Esophagus squamous epithelium (tissue), 4 donors: ENCODE results near the gene BNC2.

Source experiments
- POLR2A ChIP-seq, 4 donors: fragments of 450-650 bp; IDR thresholded peaks; one replicate each; pipeline ENCODE4 v1.6.1; 2017; ENCODE audit warnings: antibody characterized with exemption in 4 of 4, mild to moderate bottlenecking in 4 of 4, moderate library complexity in 3 of 4
- TF ChIP-seq, protein P1 (sequence below), 6 experiments: fragments of 450-650 bp in 4 of 6; fragments of 200-600 bp in 2 of 6; sonication (generic) in 2 of 6; IDR thresholded peaks; one replicate each; pipeline ENCODE4 v1.5.1; 2016 to 2019; ENCODE audit warnings: antibody characterized with exemption in 6 of 6, mild to moderate bottlenecking in 4 of 6, moderate library complexity in 4 of 6

DNA sequence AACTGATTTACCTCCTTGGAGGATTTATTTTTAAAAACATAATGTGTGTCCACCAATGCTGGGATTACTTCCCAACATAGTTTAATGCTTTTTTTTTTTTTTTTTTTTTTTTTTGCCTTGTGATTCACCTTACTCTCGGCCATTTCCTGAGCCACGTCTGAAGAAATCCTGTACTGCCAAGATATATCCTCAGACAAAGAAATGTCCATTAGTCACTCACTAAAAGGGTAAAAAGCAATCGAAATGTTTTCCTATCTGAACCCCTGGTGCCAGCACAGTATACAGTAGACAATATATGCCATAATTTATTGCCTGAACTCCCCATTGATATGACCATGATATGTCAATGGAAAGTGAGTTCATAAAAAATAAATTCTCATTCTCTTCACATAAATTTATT lies 344.1 kb downstream of the BNC2 start:
- TF ChIP-seq, protein P1, sequence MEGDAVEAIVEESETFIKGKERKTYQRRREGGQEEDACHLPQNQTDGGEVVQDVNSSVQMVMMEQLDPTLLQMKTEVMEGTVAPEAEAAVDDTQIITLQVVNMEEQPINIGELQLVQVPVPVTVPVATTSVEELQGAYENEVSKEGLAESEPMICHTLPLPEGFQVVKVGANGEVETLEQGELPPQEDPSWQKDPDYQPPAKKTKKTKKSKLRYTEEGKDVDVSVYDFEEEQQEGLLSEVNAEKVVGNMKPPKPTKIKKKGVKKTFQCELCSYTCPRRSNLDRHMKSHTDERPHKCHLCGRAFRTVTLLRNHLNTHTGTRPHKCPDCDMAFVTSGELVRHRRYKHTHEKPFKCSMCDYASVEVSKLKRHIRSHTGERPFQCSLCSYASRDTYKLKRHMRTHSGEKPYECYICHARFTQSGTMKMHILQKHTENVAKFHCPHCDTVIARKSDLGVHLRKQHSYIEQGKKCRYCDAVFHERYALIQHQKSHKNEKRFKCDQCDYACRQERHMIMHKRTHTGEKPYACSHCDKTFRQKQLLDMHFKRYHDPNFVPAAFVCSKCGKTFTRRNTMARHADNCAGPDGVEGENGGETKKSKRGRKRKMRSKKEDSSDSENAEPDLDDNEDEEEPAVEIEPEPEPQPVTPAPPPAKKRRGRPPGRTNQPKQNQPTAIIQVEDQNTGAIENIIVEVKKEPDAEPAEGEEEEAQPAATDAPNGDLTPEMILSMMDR (IDR thresholded peaks at IDR 0.05): no peak
- TF ChIP-seq POLR2A (IDR thresholded peaks at IDR 0.05): no peak
